Upper lobe of right lung (tissue), 1 donor: ENCODE data around the gene PRKAB2. TPM values are rescaled to one million over a fixed set of nuclear protein-coding genes. Genes with fewer than 3 reads are reported as not detected.
"Not testable (repeated sequence)": the region's sequence is repeated elsewhere in the genome, so short reads cannot be mapped to it uniquely, and the experiment has no call there.

Experiments used
- ATAC-seq: fragments of 200-7000 bp; cut with Tn5 transposase; one replicate; pipeline ENCODE4 v1.9.1; 2020; ENCODE audit warnings: mild to moderate bottlenecking, moderate library complexity
- DNase-seq: peaks from one replicate; pipeline ENCODE4 v3.0.0-alpha.2; 2020
- H3K27ac ChIP-seq: fragments of 200-600 bp; one replicate; pipeline ENCODE4 v1.8.0; 2022
- H3K27me3 ChIP-seq: fragments of 200-600 bp; one replicate; pipeline ENCODE4 v1.8.0; 2022; ENCODE audit warnings: mild to moderate bottlenecking
- H3K36me3 ChIP-seq: fragments of 200-600 bp; one replicate; pipeline ENCODE4 v1.8.0; 2022
- H3K4me1 ChIP-seq: fragments of 200-600 bp; one replicate; pipeline ENCODE4 v1.8.0; 2022
- H3K4me3 ChIP-seq: fragments of 200-600 bp; one replicate; pipeline ENCODE4 v1.8.0; 2022; ENCODE audit warnings: mild to moderate bottlenecking
- H3K9me3 ChIP-seq: fragments of 200-600 bp; one replicate; pipeline ENCODE4 v1.8.0; 2022
- intact Hi-C: fragments of 100-400 bp; cut with DNase I; formaldehyde crosslinking; loops from one replicate; pipeline ENCODE4 v1.11.0; 2022
- total RNA-seq: library from RNA; stranded (reverse); fragmentation: NEBNext Ultra II Directional; extraction: Animal tissue kit (Norgen Biotek cat#: 25700); gene quantifications from one replicate; pipeline ENCODE4 v1.2.1, GENCODE V29; 2021
- TF ChIP-seq, protein P1 (sequence below): fragments of 200-600 bp; IDR thresholded peaks from one replicate; pipeline ENCODE4 v1.8.0; 2022; ENCODE audit warnings: antibody characterized with exemption
- donor health status: DM: no; HTN: yes; CAD: no; lungs with severe emphysema.

Gene PRKAB2
- total RNA-seq, 1 donor from 2014 or later = 12.3 TPM

DNA sequence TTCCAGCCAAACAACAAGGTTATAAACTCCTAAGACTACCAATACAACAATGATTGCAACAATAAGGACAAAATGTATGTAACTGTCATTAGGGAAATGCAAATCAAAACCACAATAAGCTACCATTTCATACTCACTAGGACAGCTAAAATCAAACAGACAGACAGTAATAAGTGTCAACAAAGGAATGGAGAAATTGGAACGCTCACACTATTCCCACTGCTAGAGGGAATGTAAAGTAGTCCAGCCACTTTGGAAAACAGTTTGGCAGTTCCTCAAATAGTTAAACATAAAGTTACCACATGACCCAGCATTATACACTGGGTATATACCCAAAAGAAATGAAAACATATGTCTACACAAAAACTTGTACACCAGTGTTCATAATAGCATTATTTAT lies 9.3 kb downstream of the PRKAB2 start:
- TF ChIP-seq, protein P1, sequence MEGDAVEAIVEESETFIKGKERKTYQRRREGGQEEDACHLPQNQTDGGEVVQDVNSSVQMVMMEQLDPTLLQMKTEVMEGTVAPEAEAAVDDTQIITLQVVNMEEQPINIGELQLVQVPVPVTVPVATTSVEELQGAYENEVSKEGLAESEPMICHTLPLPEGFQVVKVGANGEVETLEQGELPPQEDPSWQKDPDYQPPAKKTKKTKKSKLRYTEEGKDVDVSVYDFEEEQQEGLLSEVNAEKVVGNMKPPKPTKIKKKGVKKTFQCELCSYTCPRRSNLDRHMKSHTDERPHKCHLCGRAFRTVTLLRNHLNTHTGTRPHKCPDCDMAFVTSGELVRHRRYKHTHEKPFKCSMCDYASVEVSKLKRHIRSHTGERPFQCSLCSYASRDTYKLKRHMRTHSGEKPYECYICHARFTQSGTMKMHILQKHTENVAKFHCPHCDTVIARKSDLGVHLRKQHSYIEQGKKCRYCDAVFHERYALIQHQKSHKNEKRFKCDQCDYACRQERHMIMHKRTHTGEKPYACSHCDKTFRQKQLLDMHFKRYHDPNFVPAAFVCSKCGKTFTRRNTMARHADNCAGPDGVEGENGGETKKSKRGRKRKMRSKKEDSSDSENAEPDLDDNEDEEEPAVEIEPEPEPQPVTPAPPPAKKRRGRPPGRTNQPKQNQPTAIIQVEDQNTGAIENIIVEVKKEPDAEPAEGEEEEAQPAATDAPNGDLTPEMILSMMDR = no peak
- Histone ChIP-seq H3K27me3 (no peaks in the 10 kb centered on the region), H3K36me3 (peaks cover 54% of the 10 kb centered on the region), H3K4me1 (no peaks in the 10 kb centered on the region), H3K27ac (no peak overlapping the region), H3K9me3 (no peaks in the 10 kb centered on the region), H3K4me3 (no peak overlapping the region)
- intact Hi-C loops = no loop called here
- ATAC-seq (no peak), DNase-seq (no peak)

DNA sequence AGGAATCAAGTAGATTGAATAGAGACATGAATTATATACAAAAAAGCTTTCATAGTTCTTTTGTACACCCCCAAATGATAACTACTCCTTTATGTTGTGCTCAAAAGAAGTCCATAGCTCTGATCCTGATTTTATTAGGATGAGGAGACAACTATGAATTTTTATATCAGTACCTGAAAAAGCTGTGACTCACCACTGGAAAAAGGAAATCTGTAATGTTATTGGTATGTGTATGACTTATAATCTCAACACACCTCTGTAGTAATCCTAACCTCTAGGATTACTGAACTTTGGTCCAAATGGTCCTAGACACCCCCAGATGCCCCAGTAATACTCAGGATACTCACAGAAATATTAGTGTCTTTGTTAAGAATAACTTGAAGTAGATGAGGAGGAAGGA lies 10.2 kb downstream of the PRKAB2 start:
- no peak overlapping the region for H3K4me3 ChIP-seq
- H3K27me3 ChIP-seq = no peaks in the 10 kb centered on the region
- H3K36me3 ChIP-seq = peaks cover 63% of the 10 kb centered on the region
- DNase-seq (no peak), ATAC-seq (no peak)
- intact Hi-C loops = no loop called here
- H3K4me1 ChIP-seq = no peaks in the 10 kb centered on the region
- TF ChIP-seq, protein P1 = no peak
- no peaks in the 10 kb centered on the region for H3K9me3 ChIP-seq
- H3K27ac ChIP-seq = no peak overlapping the region

DNA sequence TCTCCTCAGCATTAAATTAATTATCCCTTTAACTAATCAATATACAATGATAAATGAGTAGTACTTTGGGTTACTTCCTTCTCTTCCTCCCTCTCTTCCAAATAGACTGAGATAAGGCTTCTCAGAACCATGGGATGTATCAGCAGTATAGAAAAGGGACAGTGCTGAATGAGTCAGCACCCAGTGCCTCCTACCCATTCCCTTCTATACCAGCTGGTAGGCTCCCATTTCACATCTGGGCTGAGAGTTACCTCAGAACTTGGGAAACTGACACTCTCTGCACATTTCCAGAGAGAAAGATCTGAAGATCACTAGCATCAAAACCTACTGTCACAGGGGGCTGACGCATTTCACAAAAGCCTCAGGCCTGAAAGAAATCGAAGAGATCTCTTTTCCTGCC lies 15.2 kb downstream of the PRKAB2 start:
- H3K36me3 ChIP-seq = peaks cover 58% of the 10 kb centered on the region
- H3K27ac ChIP-seq, H3K4me1 ChIP-seq, ATAC-seq, H3K27me3 ChIP-seq, intact Hi-C loops, H3K9me3 ChIP-seq, H3K4me3 ChIP-seq, DNase-seq: not testable (repeated sequence)

DNA sequence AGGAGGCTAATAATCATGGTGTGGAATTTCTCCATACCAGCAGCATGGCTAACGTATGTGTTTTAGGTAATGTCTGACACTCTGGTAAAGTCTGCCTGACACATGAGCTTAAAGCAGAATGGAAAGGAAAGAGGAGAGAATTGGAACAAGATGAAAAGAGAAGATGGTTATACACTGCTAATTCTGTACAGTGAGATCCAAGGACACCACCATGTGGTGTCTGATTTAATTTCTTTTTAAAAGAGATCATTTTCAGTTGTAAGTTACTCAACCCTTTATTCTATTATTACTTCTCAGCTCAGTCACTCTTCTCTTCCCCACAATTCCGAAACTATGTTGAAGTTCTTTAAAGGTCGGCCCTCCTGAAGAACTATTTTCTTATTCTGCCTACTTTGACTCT lies 15.6 kb downstream of the PRKAB2 start:
- Histone ChIP-seq H3K36me3 (peaks cover 53% of the 10 kb centered on the region), H3K4me1 (no peaks in the 10 kb centered on the region), H3K27ac (no peak overlapping the region), H3K27me3 (no peaks in the 10 kb centered on the region), H3K4me3 (no peak overlapping the region), H3K9me3 (no peaks in the 10 kb centered on the region)
- no peak for DNase-seq
- intact Hi-C loops = no loop called here
- ATAC-seq = no peak
- TF ChIP-seq, protein P1 = no peak

DNA sequence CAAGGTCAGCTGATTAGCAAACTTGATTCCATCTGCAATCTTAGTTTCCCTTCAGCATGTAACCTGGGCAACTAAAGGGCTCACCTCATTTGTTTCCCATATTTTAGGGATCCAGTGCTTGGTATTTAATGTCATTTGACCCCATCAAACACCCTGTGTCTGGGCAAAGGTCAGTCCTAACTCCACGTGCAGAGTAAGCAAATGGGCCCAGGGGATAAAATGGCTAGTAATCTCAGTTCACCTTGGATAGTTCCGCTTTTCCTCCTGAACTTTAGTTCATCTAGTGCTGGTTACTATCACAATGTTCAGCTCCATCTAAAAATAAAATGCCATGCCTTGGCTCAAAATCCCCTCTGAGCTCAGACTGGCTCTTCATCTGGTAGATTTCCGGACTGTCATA lies 19.5 kb downstream of the PRKAB2 start:
- no peak overlapping the region for H3K27ac ChIP-seq
- no peak for ATAC-seq
- H3K4me3 ChIP-seq = no peak overlapping the region
- no peaks in the 10 kb centered on the region for H3K9me3 ChIP-seq
- TF ChIP-seq, protein P1 = no peak
- no peak for DNase-seq
- no peaks in the 10 kb centered on the region for H3K4me1 ChIP-seq
- intact Hi-C loops = no loop called here
- H3K27me3 ChIP-seq = no peaks in the 10 kb centered on the region
- H3K36me3 ChIP-seq = peaks cover 16% of the 10 kb centered on the region

DNA sequence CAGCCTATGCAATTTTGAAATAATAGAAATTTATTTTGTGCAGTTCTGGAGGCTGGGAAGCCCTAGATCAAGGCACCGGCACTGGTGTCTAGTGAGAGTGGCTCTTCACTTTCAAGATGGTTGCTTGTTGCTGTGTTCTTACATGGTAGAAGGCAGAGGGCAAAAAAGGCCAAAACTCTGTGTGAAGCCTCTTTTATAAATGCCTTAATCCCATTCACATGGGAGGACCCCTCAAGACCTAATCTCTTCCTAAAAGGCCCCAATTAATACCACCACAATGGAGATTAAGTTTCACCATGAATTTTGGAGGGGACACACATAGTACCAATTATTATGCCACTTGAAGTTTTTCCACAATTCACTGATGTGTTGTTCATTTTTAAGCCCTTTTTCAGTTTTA lies 21.0 kb downstream of the PRKAB2 start:
- no peak for ATAC-seq

More for the DNA sequence above, 21.0 kb downstream of the PRKAB2 start:
- intact Hi-C loops = no loop called here
- Histone ChIP-seq H3K27ac (no peak overlapping the region), H3K27me3 (no peaks in the 10 kb centered on the region), H3K4me1 (no peaks in the 10 kb centered on the region), H3K9me3 (no peaks in the 10 kb centered on the region), H3K4me3 (no peak overlapping the region), H3K36me3 (peaks cover 9% of the 10 kb centered on the region)
- DNase-seq = no peak
- TF ChIP-seq, protein P1 = no peak
